B cell (primary cell): Measurements from ENCODE around the gene C22orf15. TPM values are rescaled to one million over a fixed set of nuclear protein-coding genes. Genes with fewer than 3 reads are reported as not detected.

ENCODE experiments used
- ATAC-seq: fragments of 200-7000 bp; cut with Tn5 transposase; one replicate; pipeline ENCODE4 v1.10.0; 2021; ENCODE audit warnings: low read depth, mild to moderate bottlenecking, moderate number of reproducible peaks, moderate library complexity
- CTCF ChIA-PET: fragments of 350-600 bp; sonication (Branson Sonifier 250); formaldehyde crosslinking; loops from one replicate; lab custom pipeline; 2021; ENCODE audit warnings: antibody characterized with exemption, inconsistent platforms; lab: Charles Lee
- POLR2A ChIA-PET: fragments of 350-600 bp; sonication (Branson Sonifier 250); formaldehyde crosslinking; loops from one replicate; lab custom pipeline; 2021; ENCODE audit warnings: antibody characterized with exemption; lab: Charles Lee
- DNase-seq: peaks from one replicate; pipeline ENCODE4 v3.0.0; 2013
- H2AFZ ChIP-seq: 2 replicates; pipeline ENCODE4 v1.6.1; 2012; ENCODE audit warnings: mild to moderate bottlenecking, low read depth, low read length; ENCODE audit not compliant: insufficient read depth, poor library complexity, severe bottlenecking
- H3K27ac ChIP-seq, 2 donors: 1 replicate in 1 of 2; 2 replicates in 1 of 2; pipeline ENCODE4 v1.5.1; 2012 to 2013; ENCODE audit warnings: low read length in 2 of 2, mild to moderate bottlenecking in 2 of 2, moderate library complexity in 1 of 2
- H3K27me3 ChIP-seq, 4 experiments: fragments of 200-600 bp in 1 of 4; sonication (generic) in 1 of 4; replicated peaks in 1 of 4; 1 replicate in 2 of 4; 2 replicates in 2 of 4; pipeline versions ENCODE4 v1.6.1 to v1.7.0; 2013 to 2016; ENCODE audit warnings: low read length in 3 of 4, mild to moderate bottlenecking in 2 of 4, mixed read lengths in 1 of 4, moderate library complexity in 1 of 4; ENCODE audit not compliant: insufficient read depth in 4 of 4, control insufficient read depth in 3 of 4; ENCODE audit errors: control extremely low read depth in 1 of 4
- H3K36me3 ChIP-seq, 2 experiments: replicated peaks in 1 of 2; 1 replicate in 1 of 2; 2 replicates in 1 of 2; pipeline versions ENCODE4 v1.6.1 to v1.7.1; 2013; ENCODE audit warnings: low read length in 1 of 2; ENCODE audit not compliant: insufficient read depth in 2 of 2, control insufficient read depth in 1 of 2; ENCODE audit errors: control extremely low read depth in 1 of 2, extremely low read depth in 1 of 2
- H3K4me1 ChIP-seq, 2 donors: fragments of 200-600 bp in 1 of 2; sonication (generic) in 1 of 2; 1 replicate in 1 of 2; 2 replicates in 1 of 2; pipeline versions ENCODE4 v1.5.1 to v1.6.1; 2013 to 2017; ENCODE audit warnings: low read length in 2 of 2; ENCODE audit not compliant: control insufficient read depth in 2 of 2, insufficient read depth in 2 of 2
- H3K4me2 ChIP-seq: replicated peaks from 2 replicates; pipeline ENCODE3; 2012; ENCODE audit warnings: mild to moderate bottlenecking, low read depth, low read length; ENCODE audit not compliant: poor library complexity, severe bottlenecking
- H3K4me3 ChIP-seq, 5 experiments: fragments of 200-600 bp in 1 of 5; sonication (generic) in 1 of 5; 1 replicate in 3 of 5; 2 replicates in 2 of 5; pipeline versions ENCODE4 v1.5.1 to v1.7.0; 2011 to 2016; ENCODE audit warnings: low read length in 4 of 5, mild to moderate bottlenecking in 4 of 5, low read depth in 2 of 5, control low read depth in 1 of 5, moderate library complexity in 1 of 5; ENCODE audit not compliant: insufficient read depth in 1 of 5; ENCODE audit errors: control extremely low read depth in 1 of 5, extremely low read depth in 1 of 5
- H3K79me2 ChIP-seq: fragments of 200-600 bp; sonication (generic); one replicate; pipeline ENCODE4 v1.6.0; 2016; ENCODE audit warnings: low read length; ENCODE audit not compliant: control insufficient read depth, insufficient read depth
- H3K9ac ChIP-seq: fragments of 200-600 bp; sonication (generic); 2 replicates; pipeline ENCODE4 v1.6.1; 2017; ENCODE audit warnings: mild to moderate bottlenecking, low read length, moderate library complexity
- H3K9me3 ChIP-seq, 3 donors: one replicate each; pipeline versions ENCODE4 v1.6.1 to v1.7.1; 2013; ENCODE audit warnings: low read length in 2 of 3; ENCODE audit not compliant: control insufficient read depth in 2 of 3, insufficient read depth in 1 of 3; ENCODE audit errors: control extremely low read depth in 1 of 3
- H4K20me1 ChIP-seq: 2 replicates; pipeline ENCODE4 v1.6.0; 2012; ENCODE audit warnings: mild to moderate bottlenecking, low read length; ENCODE audit not compliant: insufficient read depth, control insufficient read depth, poor library complexity, severe bottlenecking
- H3K27ac Mint-ChIP-seq: one replicate; pipeline ENCODE4 v1.8.0; 2021; ENCODE audit warnings: mixed read lengths
- H3K27me3 Mint-ChIP-seq: one replicate; pipeline ENCODE4 v1.8.0; 2021; ENCODE audit warnings: mixed read lengths
- H3K4me1 Mint-ChIP-seq: one replicate; pipeline ENCODE4 v1.8.0; 2021; ENCODE audit warnings: mixed read lengths
- H3K4me3 Mint-ChIP-seq: one replicate; pipeline ENCODE4 v1.8.0; 2021; ENCODE audit warnings: mixed read lengths
- H3K9me3 Mint-ChIP-seq: one replicate; pipeline ENCODE4 v1.8.0; 2022; ENCODE audit warnings: mixed read lengths; ENCODE audit not compliant: insufficient read depth
- CTCF ChIP-seq: fragments of 200-600 bp; IDR thresholded peaks from one replicate; pipeline ENCODE4 v1.8.0; 2022; ENCODE audit warnings: antibody characterized with exemption, mild to moderate bottlenecking
- EZH2 ChIP-seq: IDR thresholded peaks from 2 replicates; pipeline ENCODE4 v1.6.1; 2012; ENCODE audit warnings: borderline replicate concordance, low read depth, mild to moderate bottlenecking, moderate library complexity, low read length; ENCODE audit not compliant: insufficient read depth, poor library complexity, severe bottlenecking
- WGBS: methylation state at CpG from one replicate; pipeline ENCODE4 v1.1.5; 2013; ENCODE audit warnings: missing lambda C conversion rate; ENCODE audit not compliant: insufficient coverage; 5-methylcytosine and 5-hydroxymethylcytosine counted together
- intact Hi-C: fragments of 100-400 bp; cut with micrococcal nuclease; formaldehyde crosslinking; loops from one replicate; pipeline ENCODE4 v1.10.0; 2022
- polyA plus RNA-seq: library from polyadenylated mRNA; depleted of rRNA; stranded (reverse); fragments of >200 nt; gene quantifications from 2 replicates; pipeline ENCODE4 v1.2.3, GENCODE V29; 2012
- total RNA-seq, 2 donors: library from RNA; stranded (reverse); fragments of 120-200 nt in 1 of 2; gene quantifications; 1 replicate in 1 of 2; 2 replicates in 1 of 2; pipeline versions ENCODE4 v1.2.3 to v1.2.4, GENCODE V29; 2013 to 2022

Gene C22orf15
- total and polyA plus RNA-seq, 2 donors (not counting 1 experiment from before 2014, with no cell fraction given): 0.61 to 0.81 TPM

GRCh38 chr22:23713696-23714595 is 48.8 kb upstream of the C22orf15 start:
- Histone ChIP-seq H3K79me2 (peaks cover 34% of the 10 kb centered on the region), H3K4me1 (peaks cover 13 to 19% of the 10 kb centered on the region in 2 donors), H3K9ac (no peak overlapping the region), H3K9me3 (no peaks in the 10 kb centered on the region), H3K27ac (no peak overlapping the region), H3K4me2 (no peak overlapping the region), H2AFZ (no peak overlapping the region), H4K20me1 (no peaks in the 10 kb centered on the region), H3K36me3 (peaks cover 0 to 45% of the 10 kb centered on the region in 2 experiments), H3K4me3 (no peak overlapping the region), H3K27me3 (no peaks in the 10 kb centered on the region)
- intact Hi-C loops: no loop called here
- no peak for DNase-seq
- whole genome bisulfite sequencing: 91% methylated on average over 19 of the region's 28 CpGs
- peak overlapping the region; percentile 26 for H3K4me3 Mint-ChIP-seq
- H3K9me3 Mint-ChIP-seq: no peaks in the 10 kb centered on the region
- no peak for ATAC-seq
- H3K27me3 Mint-ChIP-seq: no peaks in the 10 kb centered on the region
- peak overlapping the region; percentile 32 for H3K27ac Mint-ChIP-seq
- no peak for TF ChIP-seq EZH2
- TF ChIP-seq CTCF: no peak
- POLR2A ChIA-PET: interaction anchor here (1.4 kb wide), 1 partner anchor 18 kb away, joined by 3 read pairs; no protein-coding TSS in a partner anchor
- peaks cover 20% of the 10 kb centered on the region for H3K4me1 Mint-ChIP-seq
- CTCF ChIA-PET: interaction anchor here (0.6 to 1.0 kb wide), 2 partner anchors 16 to 154 kb away, joined by 3 to 4 read pairs; no protein-coding TSS in a partner anchor
